ENCODE results near the gene DGKB.

Gene DGKB

GRCh38 chr7:14446219-14446618 lies 456.3 kb downstream of the DGKB start:
- H3K9me3 ChIP-seq (ENCODE audit: control insufficient read depth, low read length): no peaks in the 10 kb centered on the region
- H3K4me1 ChIP-seq (ENCODE audit: control insufficient read depth, insufficient read depth, low read length, poor library complexity, severe bottlenecking): no peaks in the 10 kb centered on the region
- H3K4me3 ChIP-seq (ENCODE audit: insufficient read depth, low read depth, low read length, poor library complexity, severe bottlenecking): no peak overlapping the region
- no peak overlapping the region for H3K27ac ChIP-seq (ENCODE audit: insufficient read depth, low read length, poor library complexity, severe bottlenecking)
- no peaks in the 10 kb centered on the region for H3K36me3 ChIP-seq (ENCODE audit: control insufficient read depth, insufficient read depth, low read length)
- no peak for DNase-seq
- no peaks in the 10 kb centered on the region for H3K27me3 ChIP-seq (replicated peaks; ENCODE audit: control insufficient read depth, insufficient read depth, low read length, poor library complexity, severe bottlenecking)

GRCh38 chr7:14438366-14438765 lies 464.2 kb downstream of the DGKB start:
- Histone ChIP-seq H3K4me3 (ENCODE audit: insufficient read depth, low read depth, low read length, poor library complexity, severe bottlenecking) (no peak overlapping the region), H3K4me1 (ENCODE audit: control insufficient read depth, insufficient read depth, low read length, poor library complexity, severe bottlenecking) (no peaks in the 10 kb centered on the region), H3K36me3 (ENCODE audit: control insufficient read depth, insufficient read depth, low read length) (no peaks in the 10 kb centered on the region), H3K9me3 (ENCODE audit: control insufficient read depth, low read length) (no peaks in the 10 kb centered on the region), H3K27ac (ENCODE audit: insufficient read depth, low read length, poor library complexity, severe bottlenecking) (no peak overlapping the region), H3K27me3 (replicated peaks; ENCODE audit: control insufficient read depth, insufficient read depth, low read length, poor library complexity, severe bottlenecking) (no peaks in the 10 kb centered on the region)
- DNase-seq: no peak

GRCh38 chr7:14436878-14437277 lies 465.7 kb downstream of the DGKB start:
- DNase-seq: no peak
- no peaks in the 10 kb centered on the region for H3K4me1 ChIP-seq (ENCODE audit: control insufficient read depth, insufficient read depth, low read length, poor library complexity, severe bottlenecking)

GRCh38 chr7:14432924-14433323 lies 469.6 kb downstream of the DGKB start:
- no peak overlapping the region for H3K27ac ChIP-seq (ENCODE audit: insufficient read depth, low read length, poor library complexity, severe bottlenecking)
- no peaks in the 10 kb centered on the region for H3K9me3 ChIP-seq (ENCODE audit: control insufficient read depth, low read length)
- DNase-seq: no peak
- H3K36me3 ChIP-seq (ENCODE audit: control insufficient read depth, insufficient read depth, low read length): no peaks in the 10 kb centered on the region
- no peaks in the 10 kb centered on the region for H3K27me3 ChIP-seq (replicated peaks; ENCODE audit: control insufficient read depth, insufficient read depth, low read length, poor library complexity, severe bottlenecking)
- no peaks in the 10 kb centered on the region for H3K4me1 ChIP-seq (ENCODE audit: control insufficient read depth, insufficient read depth, low read length, poor library complexity, severe bottlenecking)
- no peak overlapping the region for H3K4me3 ChIP-seq (ENCODE audit: insufficient read depth, low read depth, low read length, poor library complexity, severe bottlenecking)

More at GRCh38 chr7:14436878-14437277, 465.7 kb downstream of the DGKB start:
- Histone ChIP-seq H3K4me3 (ENCODE audit: insufficient read depth, low read depth, low read length, poor library complexity, severe bottlenecking) (no peak overlapping the region), H3K27ac (ENCODE audit: insufficient read depth, low read length, poor library complexity, severe bottlenecking) (no peak overlapping the region), H3K9me3 (ENCODE audit: control insufficient read depth, low read length) (no peaks in the 10 kb centered on the region), H3K36me3 (ENCODE audit: control insufficient read depth, insufficient read depth, low read length) (no peaks in the 10 kb centered on the region), H3K27me3 (replicated peaks; ENCODE audit: control insufficient read depth, insufficient read depth, low read length, poor library complexity, severe bottlenecking) (no peaks in the 10 kb centered on the region)

- Histone ChIP-seq H3K27ac (ENCODE audit: insufficient read depth, low read length, poor library complexity, severe bottlenecking) (no peak overlapping the region), H3K4me1 (ENCODE audit: control insufficient read depth, insufficient read depth, low read length, poor library complexity, severe bottlenecking) (no peaks in the 10 kb centered on the region), H3K36me3 (ENCODE audit: control insufficient read depth, insufficient read depth, low read length) (no peaks in the 10 kb centered on the region), H3K9me3 (ENCODE audit: control insufficient read depth, low read length) (no peaks in the 10 kb centered on the region), H3K4me3 (ENCODE audit: insufficient read depth, low read depth, low read length, poor library complexity, severe bottlenecking) (no peak overlapping the region), H3K27me3 (replicated peaks; ENCODE audit: control insufficient read depth, insufficient read depth, low read length, poor library complexity, severe bottlenecking) (no peaks in the 10 kb centered on the region)
- DNase-seq: no peak
These were observed 471.6 kb downstream of the DGKB start for GRCh38 chr7:14430926-14431325.

GRCh38 chr7:14425559-14425958 lies 477.0 kb downstream of the DGKB start:
- Histone ChIP-seq H3K4me1 (ENCODE audit: control insufficient read depth, insufficient read depth, low read length, poor library complexity, severe bottlenecking) (no peaks in the 10 kb centered on the region), H3K36me3 (ENCODE audit: control insufficient read depth, insufficient read depth, low read length) (no peaks in the 10 kb centered on the region), H3K9me3 (ENCODE audit: control insufficient read depth, low read length) (no peaks in the 10 kb centered on the region), H3K27ac (ENCODE audit: insufficient read depth, low read length, poor library complexity, severe bottlenecking) (no peak overlapping the region), H3K4me3 (ENCODE audit: insufficient read depth, low read depth, low read length, poor library complexity, severe bottlenecking) (no peak overlapping the region), H3K27me3 (replicated peaks; ENCODE audit: control insufficient read depth, insufficient read depth, low read length, poor library complexity, severe bottlenecking) (no peaks in the 10 kb centered on the region)
- DNase-seq: no peak

GRCh38 chr7:14424675-14425074 lies 477.9 kb downstream of the DGKB start:
- Histone ChIP-seq H3K4me3 (ENCODE audit: insufficient read depth, low read depth, low read length, poor library complexity, severe bottlenecking) (no peak overlapping the region), H3K27ac (ENCODE audit: insufficient read depth, low read length, poor library complexity, severe bottlenecking) (no peak overlapping the region), H3K4me1 (ENCODE audit: control insufficient read depth, insufficient read depth, low read length, poor library complexity, severe bottlenecking) (no peaks in the 10 kb centered on the region), H3K36me3 (ENCODE audit: control insufficient read depth, insufficient read depth, low read length) (no peaks in the 10 kb centered on the region), H3K9me3 (ENCODE audit: control insufficient read depth, low read length) (no peaks in the 10 kb centered on the region), H3K27me3 (replicated peaks; ENCODE audit: control insufficient read depth, insufficient read depth, low read length, poor library complexity, severe bottlenecking) (no peaks in the 10 kb centered on the region)
- no peak for DNase-seq

- no peak for DNase-seq
- no peaks in the 10 kb centered on the region for H3K27me3 ChIP-seq (replicated peaks; ENCODE audit: control insufficient read depth, insufficient read depth, low read length, poor library complexity, severe bottlenecking)
- no peak overlapping the region for H3K4me3 ChIP-seq (ENCODE audit: insufficient read depth, low read depth, low read length, poor library complexity, severe bottlenecking)
- H3K4me1 ChIP-seq (ENCODE audit: control insufficient read depth, insufficient read depth, low read length, poor library complexity, severe bottlenecking): no peaks in the 10 kb centered on the region
- H3K9me3 ChIP-seq (ENCODE audit: control insufficient read depth, low read length): no peaks in the 10 kb centered on the region
- no peak overlapping the region for H3K27ac ChIP-seq (ENCODE audit: insufficient read depth, low read length, poor library complexity, severe bottlenecking)
- H3K36me3 ChIP-seq (ENCODE audit: control insufficient read depth, insufficient read depth, low read length): no peaks in the 10 kb centered on the region
These were observed 481.8 kb downstream of the DGKB start for GRCh38 chr7:14420768-14421167.

GRCh38 chr7:14419531-14419930 lies 483.0 kb downstream of the DGKB start:
- H3K27me3 ChIP-seq (replicated peaks; ENCODE audit: control insufficient read depth, insufficient read depth, low read length, poor library complexity, severe bottlenecking): no peaks in the 10 kb centered on the region
- H3K4me3 ChIP-seq (ENCODE audit: insufficient read depth, low read depth, low read length, poor library complexity, severe bottlenecking): no peak overlapping the region
- no peaks in the 10 kb centered on the region for H3K36me3 ChIP-seq (ENCODE audit: control insufficient read depth, insufficient read depth, low read length)
- no peaks in the 10 kb centered on the region for H3K9me3 ChIP-seq (ENCODE audit: control insufficient read depth, low read length)
- DNase-seq: no peak
- no peaks in the 10 kb centered on the region for H3K4me1 ChIP-seq (ENCODE audit: control insufficient read depth, insufficient read depth, low read length, poor library complexity, severe bottlenecking)
- no peak overlapping the region for H3K27ac ChIP-seq (ENCODE audit: insufficient read depth, low read length, poor library complexity, severe bottlenecking)

GRCh38 chr7:14418633-14419032 lies 483.9 kb downstream of the DGKB start:
- no peak for DNase-seq
- no peak overlapping the region for H3K27ac ChIP-seq (ENCODE audit: insufficient read depth, low read length, poor library complexity, severe bottlenecking)
- H3K4me3 ChIP-seq (ENCODE audit: insufficient read depth, low read depth, low read length, poor library complexity, severe bottlenecking): no peak overlapping the region
- H3K4me1 ChIP-seq (ENCODE audit: control insufficient read depth, insufficient read depth, low read length, poor library complexity, severe bottlenecking): no peaks in the 10 kb centered on the region
- no peaks in the 10 kb centered on the region for H3K27me3 ChIP-seq (replicated peaks; ENCODE audit: control insufficient read depth, insufficient read depth, low read length, poor library complexity, severe bottlenecking)
- no peaks in the 10 kb centered on the region for H3K9me3 ChIP-seq (ENCODE audit: control insufficient read depth, low read length)
- no peaks in the 10 kb centered on the region for H3K36me3 ChIP-seq (ENCODE audit: control insufficient read depth, insufficient read depth, low read length)

All from effector memory CD4-positive, alpha-beta T cell (primary cell).